Measurements from ENCODE around the gene CD300LB. TPM values are rescaled to one million over a fixed set of nuclear protein-coding genes. Genes with fewer than 3 reads are reported as not detected.

Gene CD300LB
- polyA plus RNA-seq, 2 of the 4 experiments (the other 2 are of a cell fraction), result not detected

- Histone ChIP-seq H3K4me3 (no peak overlapping the region), H3K27ac (no peak overlapping the region), H3K4me1 (no peaks in the 10 kb centered on the region), H3K4me2 (no peak overlapping the region), H3K9me3 (peaks cover 23% of the 10 kb centered on the region)
- WGBS (ENCODE audit: missing lambda C conversion rate), result 34% methylated on average over 8 of the region's 9 CpGs
- TF ChIP-seq FOXS1 (CRISPR knock-in tag; IDR thresholded peaks at IDR 0.05), result no peak
- TF ChIP-seq RNF2 (IDR thresholded peaks at IDR 0.05; ENCODE audit: borderline replicate concordance, low read depth), result no peak
- no peak for TF ChIP-seq POLR2AphosphoS2 (conservative IDR thresholded peaks at IDR 0.05; ENCODE audit: low read length)
- no peak for TF ChIP-seq PBX3 (IDR thresholded peaks at IDR 0.05)
- TF ChIP-seq REST (IDR thresholded peaks at IDR 0.05), result no peak
- TF ChIP-seq EHF (CRISPR knock-in tag; IDR thresholded peaks at IDR 0.05), result no peak
- no peak for TF ChIP-seq ZSCAN20 (CRISPR knock-in tag; IDR thresholded peaks at IDR 0.05)
- TF ChIP-seq ZNF302 (CRISPR knock-in tag; IDR thresholded peaks at IDR 0.05), result no peak
- TF ChIP-seq POLR2A (IDR thresholded peaks at IDR 0.05; ENCODE audit: low read length), result no peak
- no peak for TF ChIP-seq MAX (IDR thresholded peaks at IDR 0.05)
- ATAC-seq, result no peak
- ChIA-PET CTCF (interaction anchor here (0.7 to 11.3 kb wide), 8 partner anchors 11 to 129 kb away, joined by 3 to 86 read pairs (median 4); partner anchors contain the start of genes BTBD17 and GPR142), POLR2A (no interaction called here)
- FAIRE-seq, result no peak
- DNase-seq (ENCODE audit: low read depth in 1 of 2, low spot score in 1 of 2), result no peak
These were observed 57.1 kb downstream of the CD300LB start for GRCh38 chr17:74474043-74474792.

GRCh38 chr17:74473294-74473693 lies 58.0 kb downstream of the CD300LB start:
- Histone ChIP-seq H3K9me3 (peaks cover 23% of the 10 kb centered on the region), H3K4me2 (no peak overlapping the region), H3K27ac (no peak overlapping the region), H3K4me1 (no peaks in the 10 kb centered on the region), H3K4me3 (no peak overlapping the region)
- DNase-seq (ENCODE audit: low read depth in 1 of 2, low spot score in 1 of 2) (no peak), FAIRE-seq (no peak), ATAC-seq (no peak; a peak in 1 of 6 replicates)
- POLR2A ChIA-PET, result no interaction called here
- 47% methylated on average over 8 of the region's 8 CpGs for WGBS (ENCODE audit: missing lambda C conversion rate)
- CTCF ChIA-PET, result interaction anchor here (0.7 to 11.3 kb wide), 7 partner anchors 12 to 112 kb away, joined by 3 to 86 read pairs (median 3); partner anchors contain the start of genes BTBD17 and GPR142
- TF ChIP-seq MYC (IDR thresholded peaks at IDR 0.05; ENCODE audit: borderline replicate concordance, low read length) (no peak), TFCP2L1 (CRISPR knock-in tag; IDR thresholded peaks at IDR 0.05) (no peak), CHD4 (IDR thresholded peaks at IDR 0.05; ENCODE audit: borderline replicate concordance) (no peak), RAD21 (conservative IDR thresholded peaks at IDR 0.05 in 1 of 2, IDR thresholded peaks at IDR 0.05 in 1 of 2) (no peak), FOSB (CRISPR knock-in tag; IDR thresholded peaks at IDR 0.05) (no peak), REST (IDR thresholded peaks at IDR 0.05) (no peak), CBX2 (IDR thresholded peaks at IDR 0.05; ENCODE audit: borderline replicate concordance, low read depth) (no peak), CTCF (IDR thresholded peaks at IDR 0.05) (no peak), EHMT2 (IDR thresholded peaks at IDR 0.05; ENCODE audit: low read depth) (no peak), NPAS2 (CRISPR knock-in tag; IDR thresholded peaks at IDR 0.05; ENCODE audit: borderline replicate concordance) (no peak), USF2 (IDR thresholded peaks at IDR 0.05) (no peak), PHF8 (IDR thresholded peaks at IDR 0.05; ENCODE audit: borderline replicate concordance, low read depth) (no peak), FOSL2 (IDR thresholded peaks at IDR 0.05) (no peak), FOSL2 (CRISPR knock-in tag; IDR thresholded peaks at IDR 0.05) (no peak), RCOR1 (IDR thresholded peaks at IDR 0.05; ENCODE audit: low read depth, low read length) (no peak)

Data from A549 (cell line).